ENCODE measurements around the gene NME9. TPM values are rescaled to one million over a fixed set of nuclear protein-coding genes. Genes with fewer than 3 reads are reported as not detected.

Gene NME9
- total RNA-seq, 1 donor from 2014 or later, result not detected

DNA sequence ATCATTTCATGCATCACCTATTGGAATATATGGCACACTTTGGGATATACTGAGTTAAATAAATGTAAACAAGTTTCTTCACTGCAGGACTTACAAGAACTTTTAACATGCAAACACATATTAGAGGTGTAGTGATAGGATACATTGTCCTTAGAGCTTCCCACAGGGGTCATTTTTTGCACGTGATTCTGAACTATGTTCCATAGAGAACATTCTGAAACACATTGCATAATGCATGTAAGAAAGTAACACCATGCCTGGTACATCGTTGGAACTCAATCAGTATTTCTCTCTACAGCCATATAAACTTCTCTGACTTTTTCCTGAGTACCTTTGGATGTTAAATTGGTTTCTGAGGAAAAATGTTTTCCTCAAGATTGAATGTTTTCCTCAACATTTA lies 47.0 kb upstream of the NME9 start:
- H3K27me3 Mint-ChIP-seq (ENCODE audit: unreplicated experiment), result peaks cover 2% of the 10 kb centered on the region
- DNase-seq (ENCODE audit: low spot score), result no peak
- peaks cover 2% of the 10 kb centered on the region for H3K4me1 Mint-ChIP-seq (ENCODE audit: unreplicated experiment)
- H3K36me3 Mint-ChIP-seq (ENCODE audit: low read depth, unreplicated experiment), result no peaks in the 10 kb centered on the region
- no peak for TF ChIP-seq CTCF (IDR thresholded peaks at IDR 0.05; ENCODE audit: unreplicated experiment)
- no peak overlapping the region for H3K27ac Mint-ChIP-seq (ENCODE audit: unreplicated experiment)
- no peaks in the 10 kb centered on the region for H3K9me3 Mint-ChIP-seq (ENCODE audit: unreplicated experiment)
- H3K4me3 Mint-ChIP-seq (ENCODE audit: unreplicated experiment), result no peak overlapping the region

- no peak overlapping the region for H3K4me3 Mint-ChIP-seq (ENCODE audit: unreplicated experiment)
- no peaks in the 10 kb centered on the region for H3K9me3 Mint-ChIP-seq (ENCODE audit: unreplicated experiment)
- H3K27me3 Mint-ChIP-seq (ENCODE audit: unreplicated experiment), result peaks cover 2% of the 10 kb centered on the region
- no peak for DNase-seq (ENCODE audit: low spot score)
- no peaks in the 10 kb centered on the region for H3K36me3 Mint-ChIP-seq (ENCODE audit: low read depth, unreplicated experiment)
- peaks cover 2% of the 10 kb centered on the region for H3K4me1 Mint-ChIP-seq (ENCODE audit: unreplicated experiment)
- no peak for TF ChIP-seq CTCF (IDR thresholded peaks at IDR 0.05; ENCODE audit: unreplicated experiment)
- H3K27ac Mint-ChIP-seq (ENCODE audit: unreplicated experiment), result no peak overlapping the region
These were observed 45.8 kb upstream of the NME9 start for GRCh38 chr3:138375447-138375846.

DNA sequence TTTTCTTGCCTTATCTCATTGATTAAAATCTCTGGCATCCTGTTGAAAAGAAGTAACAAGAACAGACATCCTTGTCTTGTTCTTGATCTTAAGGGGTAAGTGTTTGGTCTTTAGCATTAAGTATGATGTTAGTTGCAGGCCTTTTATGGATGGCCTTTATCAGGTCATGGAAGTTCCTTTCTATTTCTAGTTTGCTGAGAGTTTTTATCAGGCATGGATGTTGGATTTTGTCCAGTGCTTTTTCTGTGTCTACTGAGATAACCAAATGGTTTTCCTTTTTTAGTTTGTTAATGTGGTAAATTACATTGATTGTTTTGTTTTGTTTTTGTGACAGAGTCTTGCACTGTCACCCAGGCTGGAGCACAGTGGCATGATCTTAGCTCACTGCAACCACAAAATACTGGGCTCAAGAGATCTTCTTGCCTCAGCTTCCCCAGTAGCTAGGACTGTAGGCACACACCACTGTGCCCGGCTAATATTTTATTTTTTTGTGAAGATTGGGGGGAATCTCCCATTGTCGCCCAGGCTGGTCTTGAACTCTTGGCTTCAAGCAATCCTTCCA lies 45.0 kb upstream of the NME9 start:
- H3K36me3 Mint-ChIP-seq (ENCODE audit: low read depth, unreplicated experiment), result no peaks in the 10 kb centered on the region
- TF ChIP-seq CTCF (IDR thresholded peaks at IDR 0.05; ENCODE audit: unreplicated experiment), result no peak
- no peak for DNase-seq (ENCODE audit: low spot score)
- H3K4me3 Mint-ChIP-seq (ENCODE audit: unreplicated experiment), result no peak overlapping the region
- H3K27ac Mint-ChIP-seq (ENCODE audit: unreplicated experiment), result no peak overlapping the region
- peaks cover 2% of the 10 kb centered on the region for H3K4me1 Mint-ChIP-seq (ENCODE audit: unreplicated experiment)
- no peaks in the 10 kb centered on the region for H3K9me3 Mint-ChIP-seq (ENCODE audit: unreplicated experiment)
- peaks cover 2% of the 10 kb centered on the region for H3K27me3 Mint-ChIP-seq (ENCODE audit: unreplicated experiment)

GRCh38 chr3:138373736-138374094 lies 44.1 kb upstream of the NME9 start:
- TF ChIP-seq CTCF (IDR thresholded peaks at IDR 0.05; ENCODE audit: unreplicated experiment), result no peak
- H3K27me3 Mint-ChIP-seq (ENCODE audit: unreplicated experiment), result peaks cover 2% of the 10 kb centered on the region
- DNase-seq (ENCODE audit: low spot score), result no peak
- H3K4me3 Mint-ChIP-seq (ENCODE audit: unreplicated experiment), result no peak overlapping the region
- H3K27ac Mint-ChIP-seq (ENCODE audit: unreplicated experiment), result no peak overlapping the region
- H3K4me1 Mint-ChIP-seq (ENCODE audit: unreplicated experiment), result peaks cover 2% of the 10 kb centered on the region
- no peaks in the 10 kb centered on the region for H3K9me3 Mint-ChIP-seq (ENCODE audit: unreplicated experiment)
- H3K36me3 Mint-ChIP-seq (ENCODE audit: low read depth, unreplicated experiment), result no peaks in the 10 kb centered on the region

- no peak for TF ChIP-seq CTCF (IDR thresholded peaks at IDR 0.05; ENCODE audit: unreplicated experiment)
- Mint-ChIP-seq H3K36me3 (ENCODE audit: low read depth, unreplicated experiment) (no peaks in the 10 kb centered on the region), H3K27me3 (ENCODE audit: unreplicated experiment) (no peaks in the 10 kb centered on the region), H3K4me1 (ENCODE audit: unreplicated experiment) (no peaks in the 10 kb centered on the region), H3K4me3 (ENCODE audit: unreplicated experiment) (no peak overlapping the region), H3K27ac (ENCODE audit: unreplicated experiment) (no peak overlapping the region), H3K9me3 (ENCODE audit: unreplicated experiment) (no peaks in the 10 kb centered on the region)
- no peak for DNase-seq (ENCODE audit: low spot score)
These were observed 43.6 kb upstream of the NME9 start for GRCh38 chr3:138373087-138373735.
